Hepatocyte (in vitro differentiated cells): ENCODE data around the gene NCR3LG1.

Experiments used
- EZH2 ChIP-seq: fragments of 200-600 bp; sonication (generic); IDR thresholded peaks from 2 replicates; pipeline ENCODE4 v1.6.1; 2016; ENCODE audit warnings: antibody characterized with exemption, mild to moderate bottlenecking, borderline replicate concordance
- EZH2phosphoT487 ChIP-seq: fragments of 200-600 bp; sonication (generic); IDR thresholded peaks from one replicate; pipeline ENCODE4 v1.6.1; 2018; ENCODE audit warnings: antibody characterized with exemption, mild to moderate bottlenecking, low read depth, moderate library complexity; ENCODE audit not compliant: unreplicated experiment, severe bottlenecking
- TF ChIP-seq, protein P1 (sequence below): fragments of 200-600 bp; sonication (generic); IDR thresholded peaks from 2 replicates; pipeline ENCODE4 v1.5.1; 2016; ENCODE audit warnings: antibody characterized with exemption, mild to moderate bottlenecking; ENCODE audit not compliant: poor library complexity

DNA sequence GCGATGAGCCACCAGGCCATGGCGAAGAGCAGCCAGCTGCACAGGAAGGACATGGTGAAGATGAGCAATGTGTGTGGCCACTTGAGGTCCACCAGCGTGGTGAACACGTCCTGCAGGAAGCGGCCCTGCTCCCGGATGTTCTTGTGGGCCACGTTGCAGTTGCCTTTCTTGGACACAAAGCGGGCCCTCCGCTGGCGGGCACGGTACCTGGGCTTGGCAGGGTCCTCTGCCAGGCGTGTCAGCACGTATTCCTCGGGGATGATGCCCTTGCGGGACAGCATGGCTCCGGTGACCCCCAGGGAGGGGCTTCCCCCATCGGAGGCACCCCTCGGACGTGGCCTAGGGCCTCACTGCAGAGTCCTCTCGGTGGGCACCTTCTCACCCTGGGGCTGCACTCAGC lies 36.2 kb downstream of the NCR3LG1 start:
- TF ChIP-seq, protein P1, sequence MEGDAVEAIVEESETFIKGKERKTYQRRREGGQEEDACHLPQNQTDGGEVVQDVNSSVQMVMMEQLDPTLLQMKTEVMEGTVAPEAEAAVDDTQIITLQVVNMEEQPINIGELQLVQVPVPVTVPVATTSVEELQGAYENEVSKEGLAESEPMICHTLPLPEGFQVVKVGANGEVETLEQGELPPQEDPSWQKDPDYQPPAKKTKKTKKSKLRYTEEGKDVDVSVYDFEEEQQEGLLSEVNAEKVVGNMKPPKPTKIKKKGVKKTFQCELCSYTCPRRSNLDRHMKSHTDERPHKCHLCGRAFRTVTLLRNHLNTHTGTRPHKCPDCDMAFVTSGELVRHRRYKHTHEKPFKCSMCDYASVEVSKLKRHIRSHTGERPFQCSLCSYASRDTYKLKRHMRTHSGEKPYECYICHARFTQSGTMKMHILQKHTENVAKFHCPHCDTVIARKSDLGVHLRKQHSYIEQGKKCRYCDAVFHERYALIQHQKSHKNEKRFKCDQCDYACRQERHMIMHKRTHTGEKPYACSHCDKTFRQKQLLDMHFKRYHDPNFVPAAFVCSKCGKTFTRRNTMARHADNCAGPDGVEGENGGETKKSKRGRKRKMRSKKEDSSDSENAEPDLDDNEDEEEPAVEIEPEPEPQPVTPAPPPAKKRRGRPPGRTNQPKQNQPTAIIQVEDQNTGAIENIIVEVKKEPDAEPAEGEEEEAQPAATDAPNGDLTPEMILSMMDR = no peak
- TF ChIP-seq EZH2 (no peak), EZH2phosphoT487 (no peak)
